ENCODE results near the gene ZBTB40.

- TF ChIP-seq CTCF (IDR thresholded peaks at IDR 0.05 in 8 of 11, conservative IDR thresholded peaks at IDR 0.05 in 3 of 11) (no peak), POLR2AphosphoS5 (IDR thresholded peaks at IDR 0.05) (no peak)
These were observed 54.6 kb downstream of the ZBTB40 start for GRCh38 chr1:22506130-22506692.

Measured in spleen (tissue), 7 donors.